ENCODE results near the gene KCND3. TPM values are rescaled to one million over a fixed set of nuclear protein-coding genes. Genes with fewer than 3 reads are reported as not detected.

The KCND3 gene
- total and polyA plus RNA-seq, 2 donors from 2014 or later: 1.2 to 12.6 TPM

GRCh38 chr1:111851552-111851951 lies 137.9 kb downstream of the KCND3 start:
- intact Hi-C loops (cut with DNase I): no loop called here
- H3K36me3 ChIP-seq (ENCODE audit: control insufficient read depth in 2 of 3, insufficient read depth in 3 of 3, low read length in 3 of 3): no peaks in the 10 kb centered on the region
- H3K4me3 ChIP-seq (ENCODE audit: low read length in 3 of 3): no peak overlapping the region
- no peak for FAIRE-seq
- no peak overlapping the region for H3K9ac ChIP-seq (ENCODE audit: low read length in 3 of 3)
- peaks cover 2% of the 10 kb centered on the region for H3K27me3 ChIP-seq (ENCODE audit: control insufficient read depth, insufficient read depth, low read length)
- DNase-seq: no peak
- no peak for TF ChIP-seq CTCF (IDR thresholded peaks at IDR 0.05; ENCODE audit: borderline replicate concordance, extremely low read depth, insufficient read depth)
- no peak overlapping the region for H3K27ac ChIP-seq (ENCODE audit: low read depth in 2 of 2, low read length in 2 of 2)
- H3K4me1 ChIP-seq (ENCODE audit: control insufficient read depth in 2 of 3, insufficient read depth in 2 of 3, low read depth in 1 of 3, low read length in 3 of 3): no peaks in the 10 kb centered on the region
- H3K9me3 ChIP-seq (ENCODE audit: control insufficient read depth in 2 of 3, insufficient read depth in 1 of 3, low read length in 3 of 3): no peaks in the 10 kb centered on the region

GRCh38 chr1:111850109-111850508 lies 139.4 kb downstream of the KCND3 start:
- intact Hi-C loops (cut with DNase I): no loop called here
- Histone ChIP-seq H3K36me3 (ENCODE audit: control insufficient read depth in 2 of 3, insufficient read depth in 3 of 3, low read length in 3 of 3) (no peaks in the 10 kb centered on the region), H3K9me3 (ENCODE audit: control insufficient read depth in 2 of 3, insufficient read depth in 1 of 3, low read length in 3 of 3) (no peaks in the 10 kb centered on the region), H3K27me3 (ENCODE audit: control insufficient read depth, insufficient read depth, low read length) (peaks cover 2% of the 10 kb centered on the region), H3K27ac (ENCODE audit: low read depth in 2 of 2, low read length in 2 of 2) (no peak overlapping the region), H3K4me3 (ENCODE audit: low read length in 3 of 3) (no peak overlapping the region), H3K4me1 (ENCODE audit: control insufficient read depth in 2 of 3, insufficient read depth in 2 of 3, low read depth in 1 of 3, low read length in 3 of 3) (no peaks in the 10 kb centered on the region), H3K9ac (ENCODE audit: low read length in 3 of 3) (no peak overlapping the region)
- no peak for DNase-seq
- no peak for TF ChIP-seq CTCF (IDR thresholded peaks at IDR 0.05; ENCODE audit: borderline replicate concordance, extremely low read depth, insufficient read depth)
- no peak for FAIRE-seq

- DNase-seq (peak in 2 of 5 donors; percentile 12 to 13), FAIRE-seq (no peak)
- Histone ChIP-seq H3K27me3 (ENCODE audit: control insufficient read depth, insufficient read depth, low read length) (peaks cover 2% of the 10 kb centered on the region), H3K4me1 (ENCODE audit: control insufficient read depth in 2 of 3, insufficient read depth in 2 of 3, low read depth in 1 of 3, low read length in 3 of 3) (no peaks in the 10 kb centered on the region), H3K27ac (ENCODE audit: low read depth in 2 of 2, low read length in 2 of 2) (no peak overlapping the region), H3K9ac (ENCODE audit: low read length in 3 of 3) (no peak overlapping the region), H3K9me3 (ENCODE audit: control insufficient read depth in 2 of 3, insufficient read depth in 1 of 3, low read length in 3 of 3) (no peaks in the 10 kb centered on the region), H3K4me3 (ENCODE audit: low read length in 3 of 3) (no peak overlapping the region), H3K36me3 (ENCODE audit: control insufficient read depth in 2 of 3, insufficient read depth in 3 of 3, low read length in 3 of 3) (no peaks in the 10 kb centered on the region)
- no peak for TF ChIP-seq CTCF (IDR thresholded peaks at IDR 0.05; ENCODE audit: borderline replicate concordance, extremely low read depth, insufficient read depth)
- intact Hi-C loops (cut with DNase I): no loop called here
These were observed 140.5 kb downstream of the KCND3 start for GRCh38 chr1:111848852-111849545.

GRCh38 chr1:111847466-111847865 lies 142.0 kb downstream of the KCND3 start:
- no peaks in the 10 kb centered on the region for H3K36me3 ChIP-seq (ENCODE audit: control insufficient read depth in 2 of 3, insufficient read depth in 3 of 3, low read length in 3 of 3)
- FAIRE-seq (no peak), DNase-seq (no peak)

More at GRCh38 chr1:111847466-111847865, 142.0 kb downstream of the KCND3 start:
- Histone ChIP-seq H3K9ac (ENCODE audit: low read length in 3 of 3) (no peak overlapping the region), H3K27me3 (ENCODE audit: control insufficient read depth, insufficient read depth, low read length) (no peaks in the 10 kb centered on the region), H3K4me3 (ENCODE audit: low read length in 3 of 3) (no peak overlapping the region), H3K27ac (ENCODE audit: low read depth in 2 of 2, low read length in 2 of 2) (no peak overlapping the region), H3K4me1 (ENCODE audit: control insufficient read depth in 2 of 3, insufficient read depth in 2 of 3, low read depth in 1 of 3, low read length in 3 of 3) (no peaks in the 10 kb centered on the region), H3K9me3 (ENCODE audit: control insufficient read depth in 2 of 3, insufficient read depth in 1 of 3, low read length in 3 of 3) (no peaks in the 10 kb centered on the region)
- intact Hi-C loops (cut with DNase I): no loop called here
- no peak for TF ChIP-seq CTCF (IDR thresholded peaks at IDR 0.05; ENCODE audit: borderline replicate concordance, extremely low read depth, insufficient read depth)

Data from kidney (tissue), 14 donors.